NCI-H524 (cell line): Measurements from ENCODE around the gene SLC29A4.
"Not testable (repeated sequence)": the region's sequence is repeated elsewhere in the genome, so short reads cannot be mapped to it uniquely, and the experiment has no call there.

Experiments
- DNase-seq, 2 experiments: peaks; one replicate each; lab custom pipeline; 2025; lab: John Stamatoyannopoulos, UW

The SLC29A4 gene

GRCh38 chr7:5323800-5324781 lies 41.3 kb downstream of the SLC29A4 start:
- DNase-seq, result not testable (repeated sequence)

GRCh38 chr7:5324961-5325360 lies 42.2 kb downstream of the SLC29A4 start:
- no peak for DNase-seq

- DNase-seq, result no peak
These were observed 47.5 kb downstream of the SLC29A4 start for GRCh38 chr7:5330288-5330687.

GRCh38 chr7:5332579-5332978 lies 49.8 kb downstream of the SLC29A4 start:
- DNase-seq, result no peak

DNA sequence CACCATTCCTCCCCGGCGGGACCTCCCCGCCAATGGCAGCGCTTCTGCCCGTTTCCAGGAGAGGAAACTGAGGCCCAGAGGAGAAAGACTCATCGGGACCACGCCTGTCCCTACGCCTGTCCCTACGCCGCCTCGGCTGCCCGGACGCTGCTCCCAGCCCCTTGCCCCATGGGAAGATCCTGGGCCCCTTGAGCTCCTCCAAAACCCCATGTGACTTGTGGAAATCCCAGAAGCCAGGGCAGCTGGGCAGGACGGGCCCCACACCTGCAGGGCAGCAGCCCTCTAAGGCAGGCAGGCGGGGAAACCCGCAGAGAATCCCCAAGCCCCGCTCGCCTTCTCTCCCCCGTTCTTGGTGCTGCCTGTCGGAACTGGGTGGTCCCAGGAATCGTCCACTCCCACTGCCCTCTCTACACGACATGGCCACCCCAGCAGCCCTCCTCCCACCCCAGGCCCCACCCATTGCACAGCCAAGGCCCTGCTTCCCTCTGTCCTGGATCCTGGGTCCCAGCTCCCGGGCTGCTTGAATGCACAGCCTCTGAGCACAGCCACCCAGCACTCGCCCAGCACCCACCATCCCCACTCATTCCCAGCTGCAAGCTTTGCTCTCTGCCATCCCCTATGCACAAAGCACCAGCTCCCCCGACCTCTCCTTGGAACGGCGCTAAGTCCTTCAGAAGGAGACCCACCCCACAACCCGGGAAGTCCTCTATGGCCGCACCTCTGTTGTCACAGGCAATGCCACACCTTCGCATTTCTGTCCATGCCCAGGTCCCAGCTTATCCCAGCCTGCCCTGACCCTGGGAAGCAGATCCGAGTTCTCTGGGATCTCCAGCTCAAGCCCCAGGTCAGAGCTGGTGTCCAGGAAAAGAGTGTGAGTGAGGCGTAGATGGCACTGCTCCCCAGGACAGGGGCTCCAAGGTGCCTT lies 50.6 kb downstream of the SLC29A4 start:
- DNase-seq, result no peak

DNA sequence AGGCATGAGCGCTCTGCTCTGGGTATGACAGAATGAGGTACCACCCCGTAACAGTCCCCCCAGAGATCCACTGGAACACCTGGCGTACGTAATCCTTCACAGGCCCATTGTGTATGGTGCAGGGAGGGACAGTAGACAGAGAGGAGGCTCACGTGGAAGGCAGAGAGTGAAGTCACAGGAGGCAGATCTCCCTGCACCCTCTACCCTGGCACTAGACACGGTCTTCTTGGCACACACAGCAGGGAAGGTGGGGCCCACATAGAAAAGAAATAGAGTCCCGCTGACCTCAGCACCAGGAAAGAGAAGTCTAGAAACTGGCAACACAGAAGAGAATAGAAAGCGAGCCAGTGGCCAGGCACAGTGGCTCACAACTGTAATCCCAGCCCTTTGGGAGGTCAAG lies 51.9 kb downstream of the SLC29A4 start:
- DNase-seq, result no peak

DNA sequence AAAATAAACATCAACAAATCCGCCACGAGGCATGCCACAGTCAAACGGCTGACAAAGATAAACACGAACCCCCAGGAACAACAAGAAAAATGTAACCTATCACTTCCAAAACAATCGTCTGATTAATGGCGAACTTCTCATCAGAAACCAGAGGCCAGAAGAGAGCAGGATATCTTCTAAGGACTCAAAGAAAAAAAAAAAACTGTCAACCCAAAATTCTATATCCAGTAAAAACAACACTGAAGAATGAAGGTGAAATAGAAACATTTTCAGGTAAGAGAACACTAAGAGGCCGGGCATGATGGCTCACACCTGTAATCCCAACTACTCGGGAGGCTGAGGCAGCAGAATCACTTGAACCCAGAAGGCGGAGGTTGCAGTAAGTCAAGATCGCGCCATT lies 54.3 kb downstream of the SLC29A4 start:
- no peak for DNase-seq

DNA sequence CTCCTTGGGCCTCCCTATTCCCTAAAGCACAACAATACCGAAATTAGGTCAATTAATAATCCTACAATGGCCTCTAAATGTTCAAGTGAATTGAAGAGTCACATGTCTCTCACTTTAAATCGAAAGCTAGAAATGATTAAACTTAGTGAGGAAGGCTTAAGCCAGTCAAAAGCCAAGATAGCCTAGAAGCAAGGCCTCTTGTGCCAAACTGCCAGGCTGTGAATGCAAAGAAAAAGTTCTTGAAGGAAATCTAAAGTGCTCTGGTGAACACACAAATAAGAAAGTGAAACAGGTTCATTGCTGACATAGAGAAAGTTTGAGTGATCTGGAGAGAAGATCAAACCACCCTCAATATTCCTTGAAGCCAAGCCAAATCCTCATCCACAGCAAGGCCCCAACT lies 57.2 kb downstream of the SLC29A4 start:
- no peak for DNase-seq

DNA sequence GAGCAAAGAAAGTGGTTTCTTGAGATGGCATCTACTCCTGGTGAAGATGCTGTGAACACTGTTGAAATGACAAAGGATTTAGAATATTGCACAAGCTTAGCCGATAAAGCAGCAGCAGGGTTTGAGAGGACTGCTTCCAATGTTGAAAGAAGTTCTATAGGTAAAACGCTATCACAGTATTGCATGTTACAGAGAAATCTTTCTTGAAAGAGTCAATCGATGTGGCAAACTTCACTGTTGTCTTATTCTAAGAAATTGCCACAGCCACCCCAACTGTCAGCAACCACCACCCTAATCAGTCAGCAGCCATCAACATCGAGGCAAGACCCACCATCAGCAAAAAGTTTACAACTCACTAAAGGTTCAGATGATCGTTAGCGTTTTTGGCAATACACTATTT lies 59.9 kb downstream of the SLC29A4 start:
- DNase-seq, result no peak

- no peak for DNase-seq
These were observed 61.1 kb downstream of the SLC29A4 start for GRCh38 chr7:5343884-5344283.

DNA sequence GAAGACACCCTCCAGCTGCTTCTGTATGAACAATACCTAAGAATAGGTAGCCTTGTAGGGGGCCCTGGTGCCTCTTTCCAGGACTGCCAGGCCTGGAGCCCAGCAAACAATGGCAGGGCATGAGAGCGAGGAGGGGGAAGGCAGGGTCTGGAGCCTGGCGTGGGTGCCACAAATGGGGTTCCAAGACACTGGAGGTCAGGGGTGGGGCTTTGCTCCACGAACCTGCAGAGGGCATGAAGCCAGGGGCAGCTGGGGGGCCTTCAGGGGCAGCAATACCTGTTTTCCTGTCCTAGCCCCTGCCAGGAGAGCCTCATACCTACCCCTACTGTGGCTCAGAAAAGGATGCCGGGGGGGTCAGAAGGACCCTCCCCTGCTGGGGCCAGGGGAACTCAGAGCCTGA lies 61.6 kb downstream of the SLC29A4 start:
- DNase-seq, result no peak

DNA sequence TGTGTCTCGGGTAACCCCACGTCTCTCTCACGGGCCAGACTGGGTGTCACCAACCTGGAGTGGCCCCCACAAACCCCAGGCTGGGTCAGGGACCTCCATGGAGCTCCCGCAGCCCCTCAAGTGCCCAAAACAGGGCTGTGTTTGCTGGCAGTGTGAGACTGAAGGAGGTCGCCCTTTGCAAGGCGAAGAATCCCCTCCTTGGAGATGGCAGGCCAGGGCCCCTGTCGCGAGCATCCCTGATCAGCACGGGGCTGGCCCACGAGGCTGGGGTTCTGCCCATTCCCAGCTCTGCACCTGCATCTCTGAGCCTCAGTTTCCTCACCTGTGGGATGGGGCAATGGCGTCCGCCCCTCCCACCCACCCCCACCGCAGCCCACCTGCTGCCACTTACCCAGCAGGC lies 62.4 kb downstream of the SLC29A4 start:
- DNase-seq, result no peak

DNA sequence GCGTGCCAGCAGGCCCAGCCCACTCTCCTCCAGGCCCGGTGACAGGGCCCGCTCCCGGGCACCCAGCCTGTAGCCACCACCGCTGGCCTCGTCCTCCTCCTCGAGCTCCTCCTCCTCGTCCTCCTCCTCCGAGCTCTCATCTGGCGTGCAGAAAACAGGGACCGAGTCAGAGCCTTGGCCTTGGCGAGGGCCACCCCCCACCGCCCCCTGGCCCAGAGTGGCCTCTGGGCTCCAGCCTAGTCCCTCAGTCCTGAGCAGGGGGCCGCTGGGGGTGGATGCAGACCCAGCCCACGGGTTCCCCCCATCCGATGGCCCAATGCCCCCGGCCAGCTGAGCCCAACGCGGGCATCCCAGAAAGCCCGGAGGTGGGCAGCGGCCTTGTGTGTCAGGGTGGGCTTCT lies 62.9 kb downstream of the SLC29A4 start:
- DNase-seq, result no peak

DNA sequence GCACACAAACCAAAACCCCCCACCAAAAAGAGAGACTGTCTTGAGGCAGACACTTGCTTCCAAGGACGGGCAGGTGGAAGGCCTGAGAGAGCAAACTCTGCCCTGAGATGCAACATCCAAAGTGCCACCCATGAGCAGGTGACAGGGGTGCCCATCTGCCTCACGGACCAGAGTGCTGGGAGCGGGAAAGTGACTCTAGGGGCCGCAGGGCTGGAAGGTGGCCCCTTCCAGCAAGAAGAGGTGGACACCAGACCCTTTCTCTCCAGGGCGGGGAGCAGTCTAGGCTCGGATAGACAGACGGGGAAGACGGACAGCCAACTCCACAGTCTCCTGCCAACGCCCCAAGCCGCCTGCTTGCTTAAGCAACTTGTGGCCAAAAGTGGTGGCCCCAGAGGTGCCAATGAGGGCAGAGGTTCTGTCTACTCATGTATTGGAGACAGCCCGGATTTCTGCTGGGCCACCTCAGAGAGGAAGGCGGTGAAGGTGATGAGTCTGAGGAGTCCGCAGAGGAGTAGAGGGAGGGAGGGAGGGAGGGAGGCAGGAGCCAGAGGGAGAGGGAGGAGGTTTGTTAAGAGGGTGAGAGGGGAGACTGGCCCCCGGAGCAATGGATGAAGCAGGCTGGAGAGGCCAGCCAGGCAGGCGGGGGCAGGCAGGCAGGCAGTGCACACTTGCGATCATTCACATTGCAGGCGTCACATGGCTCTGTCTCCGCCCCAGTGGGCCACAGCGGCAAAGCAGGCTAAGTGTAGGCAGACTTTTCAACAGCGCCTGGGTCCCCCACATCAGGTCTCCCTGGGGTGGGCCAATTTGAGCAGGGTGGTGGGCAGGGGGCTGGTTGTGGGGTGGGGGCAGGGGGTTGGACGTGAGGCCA lies 65.6 kb downstream of the SLC29A4 start:
- no peak for DNase-seq

DNA sequence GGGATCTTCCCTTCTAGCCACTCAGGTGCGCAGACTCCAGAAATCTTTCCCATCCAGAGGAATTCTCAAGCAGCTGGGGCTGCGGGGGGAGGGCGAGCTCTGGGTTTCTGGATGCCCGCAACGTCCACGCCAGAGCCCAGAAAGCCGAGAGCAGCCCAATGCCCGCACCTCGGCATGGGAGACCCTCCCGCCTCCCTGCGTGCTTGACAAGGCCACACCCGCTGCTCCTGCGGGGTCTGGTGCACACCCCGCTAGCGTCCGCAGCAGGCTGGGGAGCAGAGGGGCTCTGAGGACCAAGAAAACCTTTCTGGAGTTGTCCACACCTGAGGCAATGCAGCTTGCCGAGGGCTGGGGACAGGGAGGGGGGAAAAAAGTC lies 66.2 kb downstream of the SLC29A4 start:
- DNase-seq, result no peak

DNA sequence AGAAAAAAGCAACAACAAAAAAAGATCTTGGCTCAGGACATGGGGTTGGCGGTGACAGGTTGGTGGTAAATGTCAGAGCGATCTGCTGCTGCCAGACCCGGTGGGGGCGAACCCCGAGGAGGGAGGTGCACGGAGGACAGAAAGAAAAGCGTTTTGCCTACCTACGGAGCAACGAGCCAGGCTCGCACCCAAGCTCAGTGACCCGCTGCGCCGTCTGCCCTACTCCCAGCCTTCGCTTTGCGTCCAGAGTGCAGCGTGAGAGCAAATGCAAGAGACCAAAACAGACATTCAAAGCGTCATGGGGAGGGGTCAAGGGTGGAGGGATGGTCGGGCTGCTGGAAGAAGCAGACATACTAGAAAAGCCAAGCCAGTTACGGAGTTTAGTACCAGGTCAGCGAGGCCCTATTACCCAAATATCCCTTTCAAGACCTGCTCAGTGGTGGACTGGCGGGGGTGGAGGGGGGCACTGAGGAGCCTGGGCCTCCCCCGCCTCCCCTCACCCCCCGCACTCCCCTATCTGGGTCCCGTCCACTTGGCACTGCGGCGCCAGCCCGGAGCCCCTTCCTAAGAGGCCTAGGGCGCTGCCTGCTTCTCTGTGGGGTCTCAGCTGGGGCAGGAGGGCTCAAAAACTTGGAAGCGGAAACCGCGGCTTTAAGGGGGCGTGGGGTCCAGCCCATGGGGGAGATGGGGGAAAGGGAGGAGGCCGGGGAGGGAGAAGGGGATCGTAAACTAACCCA lies 66.9 kb downstream of the SLC29A4 start:
- DNase-seq, result no peak

DNA sequence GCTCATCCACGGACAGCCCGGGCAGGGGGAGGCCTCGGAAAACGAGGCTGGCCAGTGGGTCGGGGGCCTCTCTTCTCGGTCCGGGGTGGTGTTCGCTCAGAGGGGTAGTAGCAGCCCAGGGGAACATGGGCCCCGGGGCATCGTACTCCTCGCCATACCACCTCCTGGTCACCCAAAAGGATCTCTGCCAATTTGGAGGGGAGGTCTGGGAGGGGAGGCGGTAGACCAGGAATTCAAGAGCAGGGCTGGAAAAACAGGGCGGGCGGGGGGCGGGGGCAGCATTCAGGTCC lies 67.4 kb downstream of the SLC29A4 start:
- DNase-seq, result no peak

DNA sequence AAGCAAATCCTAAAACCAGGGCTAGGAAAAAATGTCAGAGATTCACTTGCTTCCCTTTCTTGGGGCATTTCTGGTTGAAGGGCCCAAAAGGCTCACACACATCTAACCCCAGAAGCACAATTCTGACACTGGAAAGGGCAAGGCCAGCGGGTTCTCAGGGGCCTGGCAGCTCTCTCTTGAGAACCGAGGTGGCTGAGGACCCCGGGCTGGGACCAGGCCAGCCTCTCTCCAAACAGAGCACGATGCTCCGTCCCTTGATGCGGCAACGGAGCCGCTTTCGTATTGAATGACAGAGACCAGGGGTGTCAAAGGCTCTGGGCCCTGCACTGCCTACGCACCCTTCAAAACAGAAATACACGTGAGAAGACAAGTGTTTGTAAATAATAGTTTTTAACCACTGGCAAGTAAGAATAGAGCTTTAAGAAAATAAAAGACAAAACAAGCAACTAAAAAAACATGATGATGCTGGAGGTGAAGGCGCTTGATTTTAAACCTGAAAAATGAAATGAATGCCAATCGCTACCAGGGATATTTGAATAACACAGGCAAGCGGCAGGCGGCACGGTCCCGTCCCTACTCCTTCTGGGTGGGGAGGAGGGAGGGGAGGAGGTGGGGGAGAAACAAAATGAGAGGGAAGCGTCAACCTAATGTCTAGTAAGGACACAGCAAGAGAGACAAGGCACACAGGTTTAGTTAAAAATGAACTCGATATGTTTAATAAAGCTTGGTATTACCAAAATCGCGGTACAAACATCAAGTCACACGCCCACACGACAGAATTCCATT lies 68.0 kb downstream of the SLC29A4 start:
- DNase-seq, result no peak

DNA sequence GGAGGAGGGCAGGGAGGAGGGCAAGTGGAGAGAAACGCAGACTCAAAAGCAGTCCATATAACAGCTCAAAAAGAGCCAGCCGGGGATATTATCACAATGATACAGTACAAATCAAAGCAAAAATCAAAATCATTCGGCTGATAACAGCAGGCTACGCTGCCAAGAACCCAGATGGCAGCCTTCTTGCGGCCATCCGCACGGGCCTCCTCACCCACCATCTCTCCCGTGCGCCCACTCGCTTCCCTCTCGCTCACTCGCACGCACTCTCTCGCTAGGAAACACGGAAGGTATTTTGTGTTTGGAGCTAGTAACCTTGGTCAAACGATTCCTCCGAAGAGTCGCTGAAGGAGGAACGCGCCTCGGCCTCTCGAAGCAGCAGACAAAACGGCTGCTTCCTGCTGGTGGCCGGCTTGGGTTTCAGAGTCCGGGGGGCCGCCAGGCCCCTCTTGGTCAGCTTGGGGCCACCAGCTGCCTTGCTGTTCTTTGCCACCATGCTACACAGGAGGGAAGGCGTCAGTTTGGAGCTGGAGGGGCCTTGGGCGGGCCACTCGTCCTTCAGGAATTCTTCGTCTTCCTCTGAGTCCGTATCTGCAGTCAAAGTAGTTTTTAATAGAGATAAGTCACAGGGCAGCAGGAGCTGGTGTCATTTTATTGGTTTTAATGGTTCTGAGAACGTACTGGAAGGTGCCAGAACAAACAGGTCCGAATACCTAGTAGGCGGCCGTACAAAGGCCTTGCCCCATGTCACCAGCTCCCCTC lies 68.9 kb downstream of the SLC29A4 start:
- DNase-seq, result no peak
